Measurements from ENCODE around the gene RUFY4.

RUFY4 gene

GRCh38 chr2:218067523-218067922 is 1.5 kb upstream of the RUFY4 start:
- no peak for TF ChIP-seq CTCF (conservative IDR thresholded peaks at IDR 0.05; ENCODE audit: low read depth, low read length)
- H2AFZ ChIP-seq (ENCODE audit: low read depth), result no peak overlapping the region
- H3K27me3 ChIP-seq (ENCODE audit: insufficient read depth, low read depth), result no peaks in the 10 kb centered on the region

GRCh38 chr2:218069606-218070300 is 700 bp downstream of the RUFY4 start:
- no peaks in the 10 kb centered on the region for H4K20me1 ChIP-seq (ENCODE audit: insufficient read depth)
- H3K4me2 ChIP-seq, result peak overlapping the region; percentile 33; the same call in 1 of the 2 replicates
- no peaks in the 10 kb centered on the region for H3K79me2 ChIP-seq (ENCODE audit: insufficient read depth, low read depth)
- no peak overlapping the region; the same call in 1 of the 2 replicates for H2AFZ ChIP-seq (ENCODE audit: low read depth)
- no peak overlapping the region for H3K4me3 ChIP-seq (IDR thresholded peaks at IDR 0.05; ENCODE audit: insufficient read depth, low read depth, low read length)
- peaks cover 3% of the 10 kb centered on the region for H3K4me1 ChIP-seq (ENCODE audit: low read depth, poor library complexity, severe bottlenecking)
- TF ChIP-seq CTCF (conservative IDR thresholded peaks at IDR 0.05; ENCODE audit: low read depth, low read length), result no peak
- no peaks in the 10 kb centered on the region for H3K27me3 ChIP-seq (ENCODE audit: insufficient read depth, low read depth)
- no peaks in the 10 kb centered on the region for H3K36me3 ChIP-seq (ENCODE audit: insufficient read depth)
- H3K27ac ChIP-seq, result no peak overlapping the region
- no peak overlapping the region for H3K9ac ChIP-seq

More at GRCh38 chr2:218067523-218067922, 1.5 kb upstream of the RUFY4 start:
- Histone ChIP-seq H3K27ac (no peak overlapping the region), H3K9ac (no peak overlapping the region), H3K4me1 (ENCODE audit: low read depth, poor library complexity, severe bottlenecking) (peaks cover 3% of the 10 kb centered on the region), H3K4me2 (no peak overlapping the region), H4K20me1 (ENCODE audit: insufficient read depth) (no peaks in the 10 kb centered on the region), H3K36me3 (ENCODE audit: insufficient read depth) (no peaks in the 10 kb centered on the region), H3K4me3 (IDR thresholded peaks at IDR 0.05; ENCODE audit: insufficient read depth, low read depth, low read length) (no peak overlapping the region), H3K79me2 (ENCODE audit: insufficient read depth, low read depth) (no peaks in the 10 kb centered on the region)

GRCh38 chr2:218070587-218070986 is 1.5 kb downstream of the RUFY4 start:
- H3K4me3 ChIP-seq (IDR thresholded peaks at IDR 0.05; ENCODE audit: insufficient read depth, low read depth, low read length), result no peak overlapping the region
- no peak overlapping the region for H2AFZ ChIP-seq (ENCODE audit: low read depth)
- TF ChIP-seq CTCF (conservative IDR thresholded peaks at IDR 0.05; ENCODE audit: low read depth, low read length), result no peak
- H3K4me1 ChIP-seq (ENCODE audit: low read depth, poor library complexity, severe bottlenecking), result peaks cover 3% of the 10 kb centered on the region
- no peaks in the 10 kb centered on the region for H3K79me2 ChIP-seq (ENCODE audit: insufficient read depth, low read depth)
- H3K36me3 ChIP-seq (ENCODE audit: insufficient read depth), result no peaks in the 10 kb centered on the region
- no peaks in the 10 kb centered on the region for H3K27me3 ChIP-seq (ENCODE audit: insufficient read depth, low read depth)
- H3K9ac ChIP-seq, result no peak overlapping the region
- no peak overlapping the region for H3K4me2 ChIP-seq
- H4K20me1 ChIP-seq (ENCODE audit: insufficient read depth), result no peaks in the 10 kb centered on the region
- H3K27ac ChIP-seq, result no peak overlapping the region

GRCh38 chr2:218071218-218071937 is 2.3 kb downstream of the RUFY4 start:
- Histone ChIP-seq H4K20me1 (ENCODE audit: insufficient read depth) (no peaks in the 10 kb centered on the region), H3K27ac (no peak overlapping the region), H3K4me2 (no peak overlapping the region), H3K79me2 (ENCODE audit: insufficient read depth, low read depth) (no peaks in the 10 kb centered on the region), H3K4me3 (IDR thresholded peaks at IDR 0.05; ENCODE audit: insufficient read depth, low read depth, low read length) (no peak overlapping the region), H3K36me3 (ENCODE audit: insufficient read depth) (no peaks in the 10 kb centered on the region), H3K9ac (no peak overlapping the region), H2AFZ (ENCODE audit: low read depth) (no peak overlapping the region), H3K4me1 (ENCODE audit: low read depth, poor library complexity, severe bottlenecking) (peaks cover 3% of the 10 kb centered on the region), H3K27me3 (ENCODE audit: insufficient read depth, low read depth) (no peaks in the 10 kb centered on the region)
- no peak for TF ChIP-seq CTCF (conservative IDR thresholded peaks at IDR 0.05; ENCODE audit: low read depth, low read length)

All from KMS-11 (cell line).